ENCODE results near the gene FERMT3.

- TF ChIP-seq POLR2AphosphoS5 (IDR thresholded peaks at IDR 0.05; ENCODE audit: insufficient read depth in 1 of 2, low read depth in 1 of 2), result peak; percentile 32 to 71
- TF ChIP-seq, protein P1, sequence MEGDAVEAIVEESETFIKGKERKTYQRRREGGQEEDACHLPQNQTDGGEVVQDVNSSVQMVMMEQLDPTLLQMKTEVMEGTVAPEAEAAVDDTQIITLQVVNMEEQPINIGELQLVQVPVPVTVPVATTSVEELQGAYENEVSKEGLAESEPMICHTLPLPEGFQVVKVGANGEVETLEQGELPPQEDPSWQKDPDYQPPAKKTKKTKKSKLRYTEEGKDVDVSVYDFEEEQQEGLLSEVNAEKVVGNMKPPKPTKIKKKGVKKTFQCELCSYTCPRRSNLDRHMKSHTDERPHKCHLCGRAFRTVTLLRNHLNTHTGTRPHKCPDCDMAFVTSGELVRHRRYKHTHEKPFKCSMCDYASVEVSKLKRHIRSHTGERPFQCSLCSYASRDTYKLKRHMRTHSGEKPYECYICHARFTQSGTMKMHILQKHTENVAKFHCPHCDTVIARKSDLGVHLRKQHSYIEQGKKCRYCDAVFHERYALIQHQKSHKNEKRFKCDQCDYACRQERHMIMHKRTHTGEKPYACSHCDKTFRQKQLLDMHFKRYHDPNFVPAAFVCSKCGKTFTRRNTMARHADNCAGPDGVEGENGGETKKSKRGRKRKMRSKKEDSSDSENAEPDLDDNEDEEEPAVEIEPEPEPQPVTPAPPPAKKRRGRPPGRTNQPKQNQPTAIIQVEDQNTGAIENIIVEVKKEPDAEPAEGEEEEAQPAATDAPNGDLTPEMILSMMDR (IDR thresholded peaks at IDR 0.05), result no peak
These were observed 39.5 kb downstream of the FERMT3 start for GRCh38 chr11:64245797-64246620.
